ENCODE results near the gene ACP1. TPM values are rescaled to one million over a fixed set of nuclear protein-coding genes. Genes with fewer than 3 reads are reported as not detected.

Gene ACP1
- total and polyA plus RNA-seq, 2 experiments from 2014 or later = 189 to 281 TPM

DNA sequence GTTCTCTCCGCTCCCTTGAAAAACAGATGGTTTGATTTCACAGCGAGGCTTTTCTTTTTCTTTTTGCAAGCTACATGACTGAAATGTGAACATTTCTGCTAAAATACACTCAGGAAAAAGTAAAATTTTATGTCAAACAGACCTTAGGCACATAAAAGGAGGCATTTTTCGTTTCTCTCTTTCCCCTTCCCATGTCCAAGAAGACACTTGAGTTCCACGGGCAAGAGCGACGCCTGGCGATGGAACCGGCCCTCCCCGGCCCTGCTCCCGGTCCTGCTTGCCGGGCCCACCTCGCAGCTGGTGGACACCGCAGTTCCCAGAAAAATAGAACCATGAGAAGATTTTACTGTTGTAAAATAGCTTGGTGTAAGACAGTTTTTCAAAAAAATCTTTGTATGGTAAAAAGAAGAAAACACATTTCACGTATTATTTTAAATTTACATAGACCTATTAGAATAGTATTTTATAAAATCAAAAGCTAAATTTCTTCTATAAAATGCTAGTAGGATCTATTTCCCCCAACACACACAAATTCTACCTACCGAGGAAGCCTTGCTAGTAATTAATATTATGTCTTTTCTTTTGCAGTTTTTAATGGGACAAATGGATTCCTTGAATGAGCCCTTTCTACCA is 25.5 kb downstream of the ACP1 start:
- Histone ChIP-seq H4K20me1 (replicated peaks; ENCODE audit: insufficient read depth) (no peaks in the 10 kb centered on the region), H3K79me2 (replicated peaks; ENCODE audit: insufficient read depth) (no peaks in the 10 kb centered on the region), H2AFZ (peak overlapping the region; percentile 93), H3K36me3 (ENCODE audit: insufficient read depth) (no peaks in the 10 kb centered on the region), H3F3A (replicated peaks; ENCODE audit: low read depth) (peaks cover under 1% of the 10 kb centered on the region; the same call in 1 of the 2 replicates), H3K4me1 (ENCODE audit: insufficient read depth) (peaks cover 18% of the 10 kb centered on the region), H3K9me2 (ENCODE audit: insufficient read depth) (no peaks in the 10 kb centered on the region), H3K27ac (ENCODE audit: low read depth) (no peak overlapping the region), H3K4me3 (peak overlapping the region; percentile 68), H3K27me3 (ENCODE audit: insufficient read depth) (peaks cover 50% of the 10 kb centered on the region), H3K4me2 (peak overlapping the region; percentile 92)
- DNase-seq (ENCODE audit: low spot score) (peak; percentile 80), ATAC-seq (peak; percentile 46)
- H3K9me3 Mint-ChIP-seq = no peaks in the 10 kb centered on the region; the same call in 2 of the 3 replicates
- peaks cover 18% of the 10 kb centered on the region for H3K4me1 Mint-ChIP-seq
- peaks cover 35% of the 10 kb centered on the region for H3K27me3 Mint-ChIP-seq (ENCODE audit: insufficient read depth, low read depth, poor library complexity)
- H3K36me3 Mint-ChIP-seq (ENCODE audit: low read depth) = no peaks in the 10 kb centered on the region
- no peak overlapping the region for H3K27ac Mint-ChIP-seq
- TF ChIP-seq NANOG (IDR thresholded peaks at IDR 0.05; ENCODE audit: borderline replicate concordance) (no peak), ZNF331 (CRISPR knock-in tag; IDR thresholded peaks at IDR 0.05; ENCODE audit: low read depth) (no peak), CREB1 (CRISPR knock-in tag; IDR thresholded peaks at IDR 0.05; ENCODE audit: low read depth) (no peak), JUNB (IDR thresholded peaks at IDR 0.05; ENCODE audit: unreplicated experiment) (no peak), EZH2 (IDR thresholded peaks at IDR 0.05; ENCODE audit: low read depth, unreplicated experiment) (peak; percentile 53), ZNF114 (CRISPR knock-in tag; IDR thresholded peaks at IDR 0.05) (no peak), ETS1 (IDR thresholded peaks at IDR 0.05) (no peak), ZNF462 (CRISPR knock-in tag; IDR thresholded peaks at IDR 0.05) (no peak), STAT1 (IDR thresholded peaks at IDR 0.05; ENCODE audit: unreplicated experiment) (no peak)
- TF ChIP-seq, protein P1, sequence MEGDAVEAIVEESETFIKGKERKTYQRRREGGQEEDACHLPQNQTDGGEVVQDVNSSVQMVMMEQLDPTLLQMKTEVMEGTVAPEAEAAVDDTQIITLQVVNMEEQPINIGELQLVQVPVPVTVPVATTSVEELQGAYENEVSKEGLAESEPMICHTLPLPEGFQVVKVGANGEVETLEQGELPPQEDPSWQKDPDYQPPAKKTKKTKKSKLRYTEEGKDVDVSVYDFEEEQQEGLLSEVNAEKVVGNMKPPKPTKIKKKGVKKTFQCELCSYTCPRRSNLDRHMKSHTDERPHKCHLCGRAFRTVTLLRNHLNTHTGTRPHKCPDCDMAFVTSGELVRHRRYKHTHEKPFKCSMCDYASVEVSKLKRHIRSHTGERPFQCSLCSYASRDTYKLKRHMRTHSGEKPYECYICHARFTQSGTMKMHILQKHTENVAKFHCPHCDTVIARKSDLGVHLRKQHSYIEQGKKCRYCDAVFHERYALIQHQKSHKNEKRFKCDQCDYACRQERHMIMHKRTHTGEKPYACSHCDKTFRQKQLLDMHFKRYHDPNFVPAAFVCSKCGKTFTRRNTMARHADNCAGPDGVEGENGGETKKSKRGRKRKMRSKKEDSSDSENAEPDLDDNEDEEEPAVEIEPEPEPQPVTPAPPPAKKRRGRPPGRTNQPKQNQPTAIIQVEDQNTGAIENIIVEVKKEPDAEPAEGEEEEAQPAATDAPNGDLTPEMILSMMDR (conservative IDR thresholded peaks at IDR 0.05; ENCODE audit: low read depth in 2 of 2) = peak; percentile 84 to 91
- TF ChIP-seq, protein P2, sequence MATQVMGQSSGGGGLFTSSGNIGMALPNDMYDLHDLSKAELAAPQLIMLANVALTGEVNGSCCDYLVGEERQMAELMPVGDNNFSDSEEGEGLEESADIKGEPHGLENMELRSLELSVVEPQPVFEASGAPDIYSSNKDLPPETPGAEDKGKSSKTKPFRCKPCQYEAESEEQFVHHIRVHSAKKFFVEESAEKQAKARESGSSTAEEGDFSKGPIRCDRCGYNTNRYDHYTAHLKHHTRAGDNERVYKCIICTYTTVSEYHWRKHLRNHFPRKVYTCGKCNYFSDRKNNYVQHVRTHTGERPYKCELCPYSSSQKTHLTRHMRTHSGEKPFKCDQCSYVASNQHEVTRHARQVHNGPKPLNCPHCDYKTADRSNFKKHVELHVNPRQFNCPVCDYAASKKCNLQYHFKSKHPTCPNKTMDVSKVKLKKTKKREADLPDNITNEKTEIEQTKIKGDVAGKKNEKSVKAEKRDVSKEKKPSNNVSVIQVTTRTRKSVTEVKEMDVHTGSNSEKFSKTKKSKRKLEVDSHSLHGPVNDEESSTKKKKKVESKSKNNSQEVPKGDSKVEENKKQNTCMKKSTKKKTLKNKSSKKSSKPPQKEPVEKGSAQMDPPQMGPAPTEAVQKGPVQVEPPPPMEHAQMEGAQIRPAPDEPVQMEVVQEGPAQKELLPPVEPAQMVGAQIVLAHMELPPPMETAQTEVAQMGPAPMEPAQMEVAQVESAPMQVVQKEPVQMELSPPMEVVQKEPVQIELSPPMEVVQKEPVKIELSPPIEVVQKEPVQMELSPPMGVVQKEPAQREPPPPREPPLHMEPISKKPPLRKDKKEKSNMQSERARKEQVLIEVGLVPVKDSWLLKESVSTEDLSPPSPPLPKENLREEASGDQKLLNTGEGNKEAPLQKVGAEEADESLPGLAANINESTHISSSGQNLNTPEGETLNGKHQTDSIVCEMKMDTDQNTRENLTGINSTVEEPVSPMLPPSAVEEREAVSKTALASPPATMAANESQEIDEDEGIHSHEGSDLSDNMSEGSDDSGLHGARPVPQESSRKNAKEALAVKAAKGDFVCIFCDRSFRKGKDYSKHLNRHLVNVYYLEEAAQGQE (IDR thresholded peaks at IDR 0.05; ENCODE audit: unreplicated experiment) = no peak
- H3K4me3 Mint-ChIP-seq = peak overlapping the region; percentile 79

All from GM23338 (cell line).